HG03045 (cell line): ENCODE measurements around the gene AKIRIN1.
"Not testable (repeated sequence)": the region's sequence is repeated elsewhere in the genome, so short reads cannot be mapped to it uniquely, and the experiment has no call there.

Experiments
- ATAC-seq: cut with Tn5 transposase; IDR thresholded peaks from one replicate; pipeline ENCODE4 v1.9.1; 2021; ENCODE audit warnings: mild to moderate bottlenecking, moderate library complexity; ENCODE audit not compliant: unreplicated experiment

The AKIRIN1 gene, protein sequence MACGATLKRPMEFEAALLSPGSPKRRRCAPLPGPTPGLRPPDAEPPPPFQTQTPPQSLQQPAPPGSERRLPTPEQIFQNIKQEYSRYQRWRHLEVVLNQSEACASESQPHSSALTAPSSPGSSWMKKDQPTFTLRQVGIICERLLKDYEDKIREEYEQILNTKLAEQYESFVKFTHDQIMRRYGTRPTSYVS

GRCh38 chr1:38990738-38991637 lies at the start of gene AKIRIN1:
Gene AKIRIN1, plus strand, starts transcription at chr1:38991276. Its CDS starts 105 bp downstream, at chr1:38991381.
- ATAC-seq: peak; percentile 93

DNA sequence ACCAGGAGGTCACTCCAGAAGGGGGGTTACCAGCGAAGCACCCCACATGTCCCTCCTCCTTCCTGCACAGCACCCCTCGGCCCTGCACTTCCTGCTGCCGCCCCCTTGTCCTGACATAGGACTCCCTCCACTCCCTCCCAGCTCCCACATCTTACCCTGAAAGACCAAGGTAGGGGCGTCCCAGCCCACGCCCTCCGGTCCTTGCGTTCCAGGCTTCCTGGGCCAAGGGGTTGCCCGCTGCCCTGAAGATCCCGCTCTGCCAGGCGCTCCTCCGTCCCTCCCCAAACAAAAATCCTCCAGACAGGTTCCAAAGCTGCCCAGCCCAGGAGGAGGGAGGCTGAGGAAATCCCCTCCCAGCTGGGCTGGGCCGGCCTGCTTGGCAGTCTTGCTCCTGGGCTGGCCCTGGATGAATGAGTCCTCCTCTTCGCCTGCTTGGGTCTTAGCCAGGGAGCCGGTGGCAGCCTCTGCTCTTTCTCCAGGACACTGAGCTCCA lies 49.5 kb upstream of the AKIRIN1 start, which contains the start of gene RHBDL2:
RHBDL2 (minus strand) TSS at position 304 of the 493 bp plus-strand sequence. CDS start 22,618 bp downstream, outside the sequence.
- no peak for ATAC-seq

GRCh38 chr1:38942664-38943428 lies 48.2 kb upstream of the AKIRIN1 start:
- ATAC-seq: no peak

- no peak for ATAC-seq
Observed at GRCh38 chr1:38944547-38944946, 46.5 kb upstream of the AKIRIN1 start.

DNA sequence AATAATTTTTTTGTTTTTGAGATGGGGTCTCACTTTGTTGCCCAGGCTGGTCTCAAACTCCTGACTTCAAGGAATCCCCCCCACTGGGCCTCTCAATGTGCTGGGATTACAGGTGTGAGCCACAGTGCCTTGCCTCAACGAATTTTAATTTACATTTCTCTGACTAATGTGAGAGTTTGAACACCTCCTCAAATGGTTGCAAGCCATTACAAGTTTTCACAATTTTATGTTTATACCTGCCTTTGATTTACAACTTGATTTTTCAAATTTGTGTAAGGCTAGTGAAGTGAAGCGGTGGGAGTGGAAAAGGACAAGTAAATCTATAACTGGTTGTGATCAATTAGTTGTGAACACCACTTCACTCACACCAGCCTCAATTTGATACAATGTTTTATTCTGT lies 40.5 kb upstream of the AKIRIN1 start:
- no peak for ATAC-seq

- no peak for ATAC-seq
Observed at GRCh38 chr1:38953433-38953860, 37.6 kb upstream of the AKIRIN1 start.

- no peak for ATAC-seq
Observed at GRCh38 chr1:38958967-38959366, 32.1 kb upstream of the AKIRIN1 start.

DNA sequence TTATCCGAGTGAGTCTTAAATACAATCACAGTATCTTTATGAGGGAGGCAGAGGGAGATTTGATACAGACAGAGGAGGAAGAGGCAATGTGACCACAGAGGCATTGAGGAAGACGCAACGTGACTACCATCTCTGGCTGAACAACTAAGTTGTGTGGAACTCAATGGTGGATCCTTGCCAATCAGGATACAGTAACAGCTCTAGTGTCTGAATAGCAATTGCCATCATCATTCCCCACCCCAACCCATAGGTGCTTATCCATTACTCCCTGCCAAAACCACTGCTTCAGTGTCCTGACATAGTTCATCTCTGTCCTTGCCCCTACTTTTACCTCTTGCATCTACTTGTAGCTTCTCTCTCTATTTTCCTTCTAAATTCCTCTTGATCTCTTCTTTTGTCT lies 29.0 kb upstream of the AKIRIN1 start:
- ATAC-seq: no peak

GRCh38 chr1:38962560-38962959 lies 28.5 kb upstream of the AKIRIN1 start:
- no peak for ATAC-seq

DNA sequence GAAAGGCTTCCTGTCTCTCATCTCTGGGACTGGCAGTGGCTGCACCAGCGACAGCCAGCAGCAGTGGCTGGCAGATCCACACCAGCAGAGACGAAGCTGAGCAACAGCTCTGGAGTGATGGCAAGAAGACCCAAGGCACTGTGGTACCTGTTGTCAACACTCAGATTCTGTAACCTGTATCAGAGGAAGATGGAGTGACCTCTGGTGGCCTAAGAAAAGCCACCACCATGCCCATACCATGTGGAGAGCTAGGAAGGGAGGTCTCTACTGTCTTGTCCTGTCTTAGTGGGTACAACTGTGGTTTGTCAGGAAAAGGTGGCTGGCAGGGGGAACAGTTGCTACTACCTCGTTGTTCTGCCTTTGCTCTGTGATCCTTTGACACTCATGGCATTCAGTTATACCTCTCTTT lies 26.9 kb upstream of the AKIRIN1 start:
- no peak for ATAC-seq

DNA sequence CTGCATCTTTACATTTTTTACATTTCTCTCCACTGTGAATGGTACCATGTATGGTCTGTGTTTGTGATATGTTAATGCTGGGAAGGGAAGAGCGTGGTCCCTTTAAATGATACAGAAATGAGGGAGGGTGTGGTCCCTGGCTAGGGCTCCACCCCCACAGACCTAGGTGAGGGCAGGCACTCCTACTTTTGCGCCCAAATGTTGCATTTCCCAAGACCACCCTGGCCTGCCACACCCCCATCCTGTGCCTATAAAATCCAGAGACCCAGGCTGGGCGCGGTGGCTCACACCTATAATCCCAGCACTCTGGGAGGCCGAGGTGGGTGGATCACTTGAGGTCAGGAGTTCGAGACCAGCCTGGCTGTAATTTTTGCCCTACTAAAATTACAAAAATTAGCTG lies 17.9 kb upstream of the AKIRIN1 start:
- not testable (repeated sequence) for ATAC-seq

DNA sequence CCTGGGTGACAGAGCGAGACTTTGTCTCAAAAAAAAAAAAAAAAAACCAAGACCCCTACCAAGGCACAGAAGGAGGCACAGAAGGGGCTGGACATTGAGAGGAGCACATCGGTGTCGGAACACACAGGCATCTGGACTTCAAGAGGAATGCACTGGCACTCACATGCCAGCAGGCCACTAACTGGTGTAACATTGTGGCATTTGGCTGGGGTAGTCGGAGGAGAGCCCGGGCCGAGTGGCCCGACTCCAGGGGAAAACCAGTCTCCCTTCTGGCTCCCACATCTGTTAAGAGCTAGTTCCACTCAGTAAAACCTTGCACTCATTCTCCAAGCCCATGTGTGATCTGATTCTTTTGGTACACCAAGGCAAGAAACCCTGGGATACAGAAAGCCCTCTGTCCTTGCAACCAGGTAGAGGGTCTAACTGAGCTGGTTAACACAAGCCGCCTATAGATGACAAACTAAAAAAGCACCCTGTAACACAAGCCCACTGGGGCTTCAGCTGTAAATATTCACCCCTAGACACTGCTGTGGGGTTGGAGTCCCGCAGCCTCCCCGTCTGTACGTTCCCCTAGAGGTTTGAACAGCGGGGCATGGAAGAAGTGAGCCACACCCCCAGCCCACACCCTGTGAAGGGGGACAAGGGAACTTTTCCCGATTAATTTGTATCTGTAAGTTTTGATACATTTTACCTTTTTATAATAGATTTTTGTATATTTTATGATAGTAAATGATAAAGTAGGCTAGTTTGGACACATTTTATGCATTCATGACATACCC lies 17.2 kb upstream of the AKIRIN1 start:
- ATAC-seq: no peak

GRCh38 chr1:38977399-38978244 lies 13.5 kb upstream of the AKIRIN1 start:
- ATAC-seq: not testable (repeated sequence)

GRCh38 chr1:38978245-38978542 lies 12.9 kb upstream of the AKIRIN1 start:
- not testable (repeated sequence) for ATAC-seq

GRCh38 chr1:38979380-38979779 lies 11.7 kb upstream of the AKIRIN1 start:
- ATAC-seq: not testable (repeated sequence)

DNA sequence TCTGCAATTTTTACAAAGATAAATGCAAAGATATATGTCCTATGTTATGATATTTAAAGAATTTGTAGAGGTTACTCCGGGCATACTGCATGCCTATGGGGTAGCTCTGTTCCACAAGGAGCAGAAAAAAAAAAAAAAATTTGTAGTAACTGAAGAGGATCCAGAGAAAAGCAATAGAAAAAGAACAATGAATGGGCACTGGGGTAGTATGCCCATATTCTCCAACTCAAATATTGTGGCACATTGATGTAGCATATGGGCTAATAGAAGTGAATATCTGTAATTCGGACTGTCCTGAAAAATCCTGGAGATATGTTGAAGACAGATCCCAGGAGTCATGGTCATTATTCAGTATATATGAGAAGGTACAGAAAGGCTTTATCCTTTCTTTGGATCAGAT lies 1.1 kb upstream of the AKIRIN1 start:
- no peak for ATAC-seq

DNA sequence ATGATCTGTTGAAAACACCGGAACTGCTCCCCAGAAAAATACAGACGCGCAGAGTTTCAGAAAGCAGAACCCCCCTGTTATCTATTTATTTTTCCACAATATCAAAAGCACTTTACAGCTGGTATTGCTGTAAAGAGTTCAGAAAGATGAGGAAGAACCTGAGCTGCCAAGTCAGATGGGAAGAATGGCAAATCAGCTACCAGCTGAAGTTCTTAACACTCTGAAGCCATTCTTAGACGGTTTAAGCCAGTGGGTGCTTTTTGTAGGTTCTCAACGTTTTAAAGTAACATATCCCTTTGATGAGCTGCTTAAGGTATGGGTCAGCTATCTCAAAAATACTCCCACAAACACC lies 714 bp upstream of the AKIRIN1 start:
- no peak for ATAC-seq

DNA sequence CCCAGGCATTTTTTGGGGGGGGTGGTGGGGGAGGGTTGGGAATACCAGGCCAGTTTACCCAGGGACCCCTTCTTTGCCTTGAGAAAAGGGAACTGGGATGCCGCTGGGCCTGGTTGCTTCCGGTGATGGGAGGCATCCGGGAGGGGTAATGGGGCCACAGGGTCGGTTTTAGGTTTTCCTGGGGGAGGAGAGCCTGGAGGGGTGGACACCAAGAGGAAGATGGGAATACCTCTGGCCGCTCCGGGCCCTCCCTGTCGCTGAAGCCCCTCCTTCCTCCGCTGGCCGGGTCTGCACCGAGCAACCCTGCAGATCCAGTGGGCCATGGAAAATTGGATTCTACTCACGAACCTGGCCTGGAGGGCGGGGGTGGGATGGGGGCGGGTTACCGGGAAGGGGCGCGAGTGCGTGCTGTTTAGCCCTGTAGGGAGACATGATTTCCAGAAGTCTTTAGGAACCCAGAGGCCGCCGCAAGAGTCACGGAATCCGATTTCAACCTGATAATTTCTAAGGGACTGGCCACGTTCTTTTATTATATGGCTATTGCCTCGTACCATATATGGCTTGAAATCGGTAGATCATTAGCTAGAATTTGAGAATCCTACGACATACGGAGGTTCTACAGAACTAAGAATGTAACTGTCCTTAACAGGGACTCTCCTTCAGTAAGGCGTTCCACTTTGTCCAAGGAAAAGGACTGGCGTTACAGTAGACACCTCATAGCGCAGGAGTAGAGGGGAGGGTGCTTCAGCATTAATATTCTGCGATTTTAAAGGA lies 749 bp downstream of the AKIRIN1 start:
- peak; percentile 7 for ATAC-seq
